GM12878 (cell line): ENCODE results near the gene STK32B. TPM values are rescaled to one million over a fixed set of nuclear protein-coding genes. Genes with fewer than 3 reads are reported as not detected.

Source experiments
- EGR1 ChIP-seq, 2 experiments: IDR thresholded peaks; 1 replicate in 1 of 2; 2 replicates in 1 of 2; pipeline ENCODE4 v1.6.1; 2011 to 2012; ENCODE audit warnings: low read depth in 2 of 2, low read length in 2 of 2, borderline replicate concordance in 1 of 2, mild to moderate bottlenecking in 1 of 2, moderate library complexity in 1 of 2
- polyA plus RNA-seq, 11 experiments: library from polyadenylated mRNA; depleted of rRNA in 4 of 11; unstranded in 6 of 11; stranded (reverse) in 5 of 11; fragments of >200 nt; fragmentation: Nextera tagmentation in 4 of 11; fragmentation: Illumina TruSeq in 1 of 11; extraction: Ambion mirVana in 4 of 11; extraction: Trizol in 1 of 11; gene quantifications; 1 replicate in 1 of 11; 2 replicates in 10 of 11; pipeline versions ENCODE4 v1.2.1 to v1.2.3, GENCODE V29; 2011 to 2016; ENCODE audit warnings: inconsistent platforms in 2 of 11, missing spikeins in 2 of 11, low read depth in 1 of 11
- total RNA-seq, 4 experiments: library from RNA; depleted of rRNA in 3 of 4; stranded (reverse); fragments of >200 nt in 3 of 4; fragmentation: Illumina TruSeq in 1 of 4; extraction: Trizol in 1 of 4; gene quantifications; 2 replicates each; pipeline versions ENCODE4 v1.2.1 to v1.2.3, GENCODE V29; 2013 to 2021
- TF ChIP-seq, protein P1 (sequence below): fragments of 450-650 bp; IDR thresholded peaks from 2 replicates; pipeline ENCODE4 v1.6.1; 2017; ENCODE audit warnings: mild to moderate bottlenecking
- TF ChIP-seq, protein P2 (sequence below): fragments of 450-650 bp; formaldehyde crosslinking; IDR thresholded peaks from 2 replicates; pipeline ENCODE4 v1.4.0; 2020; ENCODE audit warnings: mild to moderate bottlenecking, moderate library complexity
- TF ChIP-seq, protein P3 (sequence below): IDR thresholded peaks from 2 replicates; pipeline ENCODE4 v1.6.1; 2012; ENCODE audit warnings: low read length, inconsistent platforms

The STK32B gene
- total and polyA plus RNA-seq, 10 of the 15 experiments (the other 5 are each of a cell fraction or from before 2014, with no cell fraction given): 0.04 to 0.12 (median 0.08) TPM; not detected in 7

DNA sequence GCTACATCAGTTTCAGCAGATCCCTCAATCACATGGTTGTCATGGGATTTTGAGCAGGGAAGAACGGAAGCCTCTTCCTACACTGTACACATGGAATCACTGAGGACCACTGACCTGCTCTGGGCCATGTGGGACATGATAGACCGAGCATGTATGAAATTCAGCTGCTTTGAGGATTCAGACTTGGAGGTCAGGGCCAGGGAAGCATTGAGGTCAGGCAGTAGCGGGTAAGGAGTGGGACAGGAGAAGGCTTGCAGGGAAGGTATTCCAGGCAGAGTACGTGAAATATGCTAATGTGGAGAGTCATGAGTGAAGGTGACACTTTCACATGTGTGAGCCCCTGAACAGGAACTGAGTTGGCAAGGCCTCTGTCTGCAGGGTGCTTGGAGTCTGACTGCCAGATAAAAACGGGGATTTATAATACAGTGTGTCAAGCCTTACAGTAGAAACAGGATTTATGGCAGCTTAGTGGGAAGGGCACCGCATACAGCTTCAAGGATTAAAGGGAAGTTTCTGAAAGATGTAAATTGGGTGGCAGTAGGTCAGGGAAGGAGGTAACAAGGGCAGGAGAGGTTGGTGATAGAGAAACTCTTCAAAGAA is 111.7 kb downstream of the STK32B start (continued):
- TF ChIP-seq, protein P1, sequence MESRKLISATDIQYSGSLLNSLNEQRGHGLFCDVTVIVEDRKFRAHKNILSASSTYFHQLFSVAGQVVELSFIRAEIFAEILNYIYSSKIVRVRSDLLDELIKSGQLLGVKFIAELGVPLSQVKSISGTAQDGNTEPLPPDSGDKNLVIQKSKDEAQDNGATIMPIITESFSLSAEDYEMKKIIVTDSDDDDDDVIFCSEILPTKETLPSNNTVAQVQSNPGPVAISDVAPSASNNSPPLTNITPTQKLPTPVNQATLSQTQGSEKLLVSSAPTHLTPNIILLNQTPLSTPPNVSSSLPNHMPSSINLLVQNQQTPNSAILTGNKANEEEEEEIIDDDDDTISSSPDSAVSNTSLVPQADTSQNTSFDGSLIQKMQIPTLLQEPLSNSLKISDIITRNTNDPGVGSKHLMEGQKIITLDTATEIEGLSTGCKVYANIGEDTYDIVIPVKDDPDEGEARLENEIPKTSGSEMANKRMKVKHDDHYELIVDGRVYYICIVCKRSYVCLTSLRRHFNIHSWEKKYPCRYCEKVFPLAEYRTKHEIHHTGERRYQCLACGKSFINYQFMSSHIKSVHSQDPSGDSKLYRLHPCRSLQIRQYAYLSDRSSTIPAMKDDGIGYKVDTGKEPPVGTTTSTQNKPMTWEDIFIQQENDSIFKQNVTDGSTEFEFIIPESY: no peak
- TF ChIP-seq, protein P2, sequence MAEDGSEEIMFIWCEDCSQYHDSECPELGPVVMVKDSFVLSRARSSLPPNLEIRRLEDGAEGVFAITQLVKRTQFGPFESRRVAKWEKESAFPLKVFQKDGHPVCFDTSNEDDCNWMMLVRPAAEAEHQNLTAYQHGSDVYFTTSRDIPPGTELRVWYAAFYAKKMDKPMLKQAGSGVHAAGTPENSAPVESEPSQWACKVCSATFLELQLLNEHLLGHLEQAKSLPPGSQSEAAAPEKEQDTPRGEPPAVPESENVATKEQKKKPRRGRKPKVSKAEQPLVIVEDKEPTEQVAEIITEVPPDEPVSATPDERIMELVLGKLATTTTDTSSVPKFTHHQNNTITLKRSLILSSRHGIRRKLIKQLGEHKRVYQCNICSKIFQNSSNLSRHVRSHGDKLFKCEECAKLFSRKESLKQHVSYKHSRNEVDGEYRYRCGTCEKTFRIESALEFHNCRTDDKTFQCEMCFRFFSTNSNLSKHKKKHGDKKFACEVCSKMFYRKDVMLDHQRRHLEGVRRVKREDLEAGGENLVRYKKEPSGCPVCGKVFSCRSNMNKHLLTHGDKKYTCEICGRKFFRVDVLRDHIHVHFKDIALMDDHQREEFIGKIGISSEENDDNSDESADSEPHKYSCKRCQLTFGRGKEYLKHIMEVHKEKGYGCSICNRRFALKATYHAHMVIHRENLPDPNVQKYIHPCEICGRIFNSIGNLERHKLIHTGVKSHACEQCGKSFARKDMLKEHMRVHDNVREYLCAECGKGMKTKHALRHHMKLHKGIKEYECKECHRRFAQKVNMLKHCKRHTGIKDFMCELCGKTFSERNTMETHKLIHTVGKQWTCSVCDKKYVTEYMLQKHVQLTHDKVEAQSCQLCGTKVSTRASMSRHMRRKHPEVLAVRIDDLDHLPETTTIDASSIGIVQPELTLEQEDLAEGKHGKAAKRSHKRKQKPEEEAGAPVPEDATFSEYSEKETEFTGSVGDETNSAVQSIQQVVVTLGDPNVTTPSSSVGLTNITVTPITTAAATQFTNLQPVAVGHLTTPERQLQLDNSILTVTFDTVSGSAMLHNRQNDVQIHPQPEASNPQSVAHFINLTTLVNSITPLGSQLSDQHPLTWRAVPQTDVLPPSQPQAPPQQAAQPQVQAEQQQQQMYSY (CRISPR knock-in tag): no peak
- no peak for TF ChIP-seq EGR1 (IDR thresholded peaks at IDR 0.05; ENCODE audit: borderline replicate concordance in 1 of 2, low read depth in 2 of 2, low read length in 2 of 2)
- TF ChIP-seq, protein P3, sequence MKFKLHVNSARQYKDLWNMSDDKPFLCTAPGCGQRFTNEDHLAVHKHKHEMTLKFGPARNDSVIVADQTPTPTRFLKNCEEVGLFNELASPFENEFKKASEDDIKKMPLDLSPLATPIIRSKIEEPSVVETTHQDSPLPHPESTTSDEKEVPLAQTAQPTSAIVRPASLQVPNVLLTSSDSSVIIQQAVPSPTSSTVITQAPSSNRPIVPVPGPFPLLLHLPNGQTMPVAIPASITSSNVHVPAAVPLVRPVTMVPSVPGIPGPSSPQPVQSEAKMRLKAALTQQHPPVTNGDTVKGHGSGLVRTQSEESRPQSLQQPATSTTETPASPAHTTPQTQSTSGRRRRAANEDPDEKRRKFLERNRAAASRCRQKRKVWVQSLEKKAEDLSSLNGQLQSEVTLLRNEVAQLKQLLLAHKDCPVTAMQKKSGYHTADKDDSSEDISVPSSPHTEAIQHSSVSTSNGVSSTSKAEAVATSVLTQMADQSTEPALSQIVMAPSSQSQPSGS: no peak
